HG02610 (cell line): ENCODE measurements around the gene BIK.
"Not testable (repeated sequence)": the region's sequence is repeated elsewhere in the genome, so short reads cannot be mapped to it uniquely, and the experiment has no call there.

Experiments
- ATAC-seq: cut with Tn5 transposase; IDR thresholded peaks from one replicate; pipeline ENCODE4 v1.9.1; 2021; ENCODE audit warnings: mild to moderate bottlenecking, moderate library complexity; ENCODE audit not compliant: unreplicated experiment

Gene BIK

GRCh38 chr22:43104056-43104625 lies 6.4 kb upstream of the BIK start:
- peak; percentile 48 for ATAC-seq

- not testable (repeated sequence) for ATAC-seq
These were observed 5.6 kb upstream of the BIK start for GRCh38 chr22:43104950-43105349.

GRCh38 chr22:43106302-43106701 lies 4.2 kb upstream of the BIK start:
- no peak for ATAC-seq

- ATAC-seq = no peak
These were observed 1.0 kb upstream of the BIK start for GRCh38 chr22:43109511-43109910.

- ATAC-seq = no peak
These were observed 568 bp upstream of the BIK start for GRCh38 chr22:43109921-43110443.

GRCh38 chr22:43110927-43111623 lies 525 bp downstream of the BIK start:
- no peak for ATAC-seq

GRCh38 chr22:43113526-43114251 lies 3.1 kb downstream of the BIK start:
- no peak for ATAC-seq

GRCh38 chr22:43114958-43115357 lies 4.4 kb downstream of the BIK start:
- ATAC-seq = no peak

GRCh38 chr22:43116932-43117331 lies 6.4 kb downstream of the BIK start:
- no peak for ATAC-seq

- no peak for ATAC-seq
These were observed 7.7 kb downstream of the BIK start for GRCh38 chr22:43118024-43118849.

GRCh38 chr22:43118953-43119458 lies 8.5 kb downstream of the BIK start:
- ATAC-seq = peak; percentile 61

GRCh38 chr22:43126501-43127165 lies 16.1 kb downstream of the BIK start:
- no peak for ATAC-seq

GRCh38 chr22:43127166-43127908 lies 16.8 kb downstream of the BIK start:
- ATAC-seq = no peak

- no peak for ATAC-seq
These were observed 17.6 kb downstream of the BIK start for GRCh38 chr22:43128116-43128515.

- no peak for ATAC-seq
These were observed 18.4 kb downstream of the BIK start for GRCh38 chr22:43128928-43129424.

GRCh38 chr22:43129426-43130425 lies 19.2 kb downstream of the BIK start:
- no peak for ATAC-seq

- no peak for ATAC-seq
These were observed 21.4 kb downstream of the BIK start for GRCh38 chr22:43131773-43132501.

- no peak for ATAC-seq
These were observed 22.9 kb downstream of the BIK start for GRCh38 chr22:43133401-43133800.
